CD4-positive, alpha-beta T cell treated with Interleukin-6 at 100 ng/mL for 8 hours (primary cell): ENCODE results near the gene PLCB1.

Experiments used
- DNase-seq: peaks from one replicate; pipeline ENCODE4 v3.0.0-alpha.2; 2020; ENCODE audit warnings: mixed read lengths, low spot score

The PLCB1 gene

GRCh38 chr20:8880085-8880853, 748.2 kb downstream of the PLCB1 start:
- DNase-seq: no peak

GRCh38 chr20:8891039-8891438, 759.0 kb downstream of the PLCB1 start:
- DNase-seq: no peak

GRCh38 chr20:8895472-8895871, 763.4 kb downstream of the PLCB1 start:
- no peak for DNase-seq

- no peak for DNase-seq
These were observed 766.8 kb downstream of the PLCB1 start for GRCh38 chr20:8898823-8899222.

- DNase-seq: no peak
These were observed 769.4 kb downstream of the PLCB1 start for GRCh38 chr20:8901237-8902025.

- DNase-seq: no peak
These were observed 771.9 kb downstream of the PLCB1 start for GRCh38 chr20:8903655-8904605.

GRCh38 chr20:8909596-8909995, 777.5 kb downstream of the PLCB1 start:
- no peak for DNase-seq

- DNase-seq: no peak
These were observed 780.0 kb downstream of the PLCB1 start for GRCh38 chr20:8912096-8912495.

GRCh38 chr20:8912731-8913130, 780.7 kb downstream of the PLCB1 start:
- no peak for DNase-seq

- no peak for DNase-seq
These were observed 781.4 kb downstream of the PLCB1 start for GRCh38 chr20:8913456-8913855.

GRCh38 chr20:8914421-8914820, 782.4 kb downstream of the PLCB1 start:
- DNase-seq: no peak

GRCh38 chr20:8917084-8917483, 785.0 kb downstream of the PLCB1 start:
- no peak for DNase-seq

GRCh38 chr20:8918145-8918544, 786.1 kb downstream of the PLCB1 start:
- no peak for DNase-seq

- DNase-seq: no peak
These were observed 792.5 kb downstream of the PLCB1 start for GRCh38 chr20:8924539-8924938.

GRCh38 chr20:8930726-8931125, 798.7 kb downstream of the PLCB1 start:
- no peak for DNase-seq

- DNase-seq: no peak
These were observed 800.4 kb downstream of the PLCB1 start for GRCh38 chr20:8932192-8933165.

GRCh38 chr20:8933381-8933807, 801.3 kb downstream of the PLCB1 start:
- DNase-seq: no peak

GRCh38 chr20:8934362-8934761, 802.3 kb downstream of the PLCB1 start:
- no peak for DNase-seq
